Right lobe of liver (tissue), 4 donors: ENCODE data around the gene GSG1L.

Experiments used
- CTCF ChIP-seq, 4 donors: fragments of 200-600 bp in 3 of 4; fragments of 450-650 bp in 1 of 4; IDR thresholded peaks; one replicate each; pipeline versions ENCODE4 v1.5.1 to v1.8.0; 2016 to 2022; ENCODE audit warnings: antibody characterized with exemption in 4 of 4, mild to moderate bottlenecking in 2 of 4
- POLR2A ChIP-seq: fragments of 450-650 bp; IDR thresholded peaks from one replicate; pipeline ENCODE4 v1.6.1; 2017; ENCODE audit warnings: antibody characterized with exemption, mild to moderate bottlenecking
- donor health status: DM: no; HTN: no; CAD: no.
- donor health status: DM: no; HTN: no; CAD: no.
- donor health status: DM: no; HTN: yes; CAD: no.

- TF ChIP-seq CTCF (IDR thresholded peaks at IDR 0.05): no peak
- no peak for TF ChIP-seq POLR2A
Observed at GRCh38 chr16:27983244-27983643, 80.3 kb downstream of the GSG1L start.
